GM19463 (cell line): ENCODE data around the gene LSM7.

Experiments
- ATAC-seq: cut with Tn5 transposase; IDR thresholded peaks from one replicate; pipeline ENCODE4 v1.9.1; 2021; ENCODE audit warnings: mild to moderate bottlenecking, moderate library complexity; ENCODE audit not compliant: unreplicated experiment

Gene LSM7

GRCh38 chr19:2338751-2339643 lies 10.6 kb upstream of the LSM7 start:
- ATAC-seq: no peak

GRCh38 chr19:2338055-2338615 lies 9.7 kb upstream of the LSM7 start:
- no peak for ATAC-seq

GRCh38 chr19:2337329-2337707 lies 8.9 kb upstream of the LSM7 start:
- no peak for ATAC-seq

DNA sequence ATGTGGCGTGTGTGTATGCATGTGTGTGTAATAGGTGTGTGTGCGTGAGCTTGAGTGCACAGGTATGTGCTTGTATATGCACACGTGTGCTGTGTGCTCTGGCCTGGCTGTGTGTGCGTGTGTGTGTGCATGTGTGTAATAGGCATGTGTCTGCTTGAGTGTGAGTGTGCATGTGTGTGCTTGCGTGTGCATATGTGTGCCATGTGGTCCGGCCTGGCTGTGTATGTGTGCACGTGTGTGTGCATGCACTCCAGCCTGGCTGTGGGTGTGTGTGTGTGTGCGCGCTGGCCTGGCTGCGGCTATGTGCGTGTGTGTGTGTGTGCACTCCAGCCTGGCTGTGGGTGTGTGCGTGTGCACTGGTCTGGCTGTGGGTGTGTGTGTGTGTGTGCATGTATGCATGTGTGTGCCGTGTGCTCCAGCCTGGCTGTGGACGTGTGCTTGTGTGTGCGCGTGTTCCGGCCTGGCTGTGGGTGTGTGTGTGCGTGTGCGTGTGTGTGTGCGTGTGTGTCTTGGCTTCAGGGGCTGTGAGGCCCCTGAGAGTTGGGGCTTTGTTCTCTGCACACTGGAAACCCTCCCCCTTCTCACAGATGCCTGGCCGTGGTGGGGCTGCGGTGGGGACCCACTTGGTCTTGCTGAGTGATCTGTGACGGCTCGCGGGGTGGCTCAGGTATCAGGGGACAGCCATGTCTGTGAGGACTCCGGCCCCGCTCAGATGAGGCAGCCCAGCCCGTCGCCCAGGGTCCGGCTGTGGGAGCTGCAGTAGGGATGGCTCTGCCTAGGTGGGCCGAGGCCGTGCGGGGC lies 8.3 kb upstream of the LSM7 start:
- ATAC-seq: no peak

DNA sequence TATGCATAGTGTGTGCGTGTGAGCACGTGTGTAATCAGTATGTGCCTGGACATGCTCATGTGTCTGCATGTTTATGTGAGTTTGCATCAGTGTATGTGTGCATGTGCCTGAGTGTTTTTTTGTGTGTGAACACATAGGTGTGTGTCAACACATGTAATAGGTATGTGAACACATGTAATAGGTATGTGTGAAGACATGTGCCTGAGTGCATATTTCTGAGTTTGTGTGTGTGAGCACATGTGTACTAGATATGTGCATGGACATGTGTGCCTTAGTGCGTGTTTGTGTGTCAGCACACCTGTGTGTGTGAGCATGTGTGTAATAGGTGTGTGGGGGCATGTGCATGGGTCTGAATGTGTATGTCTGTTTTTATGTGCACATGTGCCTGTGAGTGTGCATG lies 7.5 kb upstream of the LSM7 start:
- no peak for ATAC-seq

- ATAC-seq: no peak
These were observed 6.8 kb upstream of the LSM7 start for GRCh38 chr19:2334986-2335846.

DNA sequence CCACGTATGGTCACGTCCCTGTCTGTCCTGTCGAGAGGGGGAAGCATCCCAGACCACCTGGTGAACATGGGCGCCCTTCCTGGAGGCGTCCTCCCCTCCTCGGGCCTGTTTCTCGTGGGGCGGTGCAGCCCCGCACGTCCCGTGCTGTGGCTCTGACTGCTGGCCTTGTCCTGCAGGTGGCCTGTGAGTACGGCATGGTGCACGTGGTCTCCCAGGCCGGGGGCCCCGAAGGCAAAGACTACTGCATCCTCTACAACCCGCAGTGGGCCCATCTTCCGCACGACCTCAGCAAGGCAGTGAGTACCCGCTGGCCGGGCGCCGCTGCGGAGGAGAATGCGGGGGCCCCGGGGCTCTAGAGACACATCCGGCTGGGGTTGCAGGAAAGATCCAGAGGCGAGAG lies 6.0 kb upstream of the LSM7 start:
- ATAC-seq: no peak

- ATAC-seq: no peak
These were observed 5.4 kb upstream of the LSM7 start for GRCh38 chr19:2333807-2334211.

DNA sequence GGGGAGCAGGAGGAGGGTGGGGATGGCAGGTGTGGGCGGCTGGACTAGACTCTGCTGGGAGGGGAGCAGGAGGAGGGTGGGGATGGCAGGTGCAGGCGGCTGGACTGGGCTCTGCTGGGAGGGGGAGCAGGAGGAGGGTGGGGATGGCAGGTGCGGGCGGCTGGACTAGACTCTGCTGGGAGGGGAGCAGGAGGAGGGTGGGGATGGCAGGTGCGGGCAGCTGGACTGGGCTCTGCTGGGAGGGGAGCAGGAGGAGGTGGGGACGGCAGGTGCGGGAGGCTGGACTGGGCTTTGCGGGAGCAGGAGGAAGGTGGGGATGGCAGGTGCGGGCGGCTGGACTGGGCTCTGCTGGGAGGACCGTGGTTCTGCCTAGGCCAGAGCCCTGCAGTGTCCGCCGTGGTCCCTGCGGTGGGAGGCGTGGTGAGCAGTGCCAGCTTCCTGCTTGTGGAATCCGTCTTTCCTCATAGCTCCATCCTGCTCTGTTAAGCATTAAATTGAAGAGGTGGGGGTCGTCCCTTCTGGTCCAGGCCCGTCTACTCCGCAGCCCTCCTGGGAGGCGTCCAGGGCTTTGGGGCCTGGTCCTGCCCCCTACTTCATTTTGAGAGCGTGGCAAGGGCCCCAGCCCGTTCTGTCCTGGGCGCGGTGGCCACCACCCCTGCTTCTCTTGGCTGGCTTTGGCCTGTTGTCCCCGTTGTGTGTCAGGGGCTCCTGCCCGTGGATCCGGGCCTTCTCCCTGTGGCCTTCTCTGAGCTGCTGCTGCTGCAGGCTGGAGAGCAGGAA lies 4.8 kb upstream of the LSM7 start:
- ATAC-seq: no peak

- ATAC-seq: peak; percentile 53
These were observed 4.1 kb upstream of the LSM7 start for GRCh38 chr19:2332341-2333026.

DNA sequence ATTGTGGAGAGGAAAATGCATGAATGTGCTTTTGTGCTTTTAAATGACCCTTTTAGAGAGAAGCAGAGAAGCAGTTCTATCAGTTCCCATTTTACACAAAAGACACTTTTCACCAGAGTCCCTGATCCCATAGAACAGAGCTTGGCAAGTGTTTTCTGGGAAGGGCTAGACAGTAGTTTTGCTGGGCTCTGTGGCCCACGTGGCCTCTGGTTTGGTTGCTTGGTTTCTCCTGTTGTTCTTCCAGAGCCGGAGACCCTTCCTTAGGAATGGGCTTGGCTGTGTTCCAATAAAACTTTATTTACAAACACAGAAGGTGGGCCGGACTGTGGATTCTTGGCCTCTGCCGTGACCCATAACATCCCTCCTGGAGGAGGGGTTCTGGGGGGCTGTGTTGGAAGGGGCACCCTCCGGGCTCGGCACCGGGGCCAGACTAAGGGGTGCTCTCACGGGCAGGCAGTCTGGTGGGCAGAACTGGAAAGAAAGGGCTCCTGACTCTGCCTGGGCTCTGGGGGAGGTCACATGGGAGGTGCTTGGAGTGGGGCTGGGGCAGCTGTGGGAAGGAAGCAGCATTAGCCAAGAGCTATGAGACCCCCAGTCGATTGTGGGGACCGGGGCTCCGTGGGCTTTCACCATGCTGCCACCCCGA lies 3.3 kb upstream of the LSM7 start:
- ATAC-seq: no peak

- ATAC-seq: no peak
These were observed 2.4 kb upstream of the LSM7 start for GRCh38 chr19:2330632-2331284.

- ATAC-seq: no peak
These were observed 1.9 kb upstream of the LSM7 start for GRCh38 chr19:2330255-2330631.

GRCh38 chr19:2329501-2329916 lies 1.1 kb upstream of the LSM7 start:
- no peak for ATAC-seq

DNA sequence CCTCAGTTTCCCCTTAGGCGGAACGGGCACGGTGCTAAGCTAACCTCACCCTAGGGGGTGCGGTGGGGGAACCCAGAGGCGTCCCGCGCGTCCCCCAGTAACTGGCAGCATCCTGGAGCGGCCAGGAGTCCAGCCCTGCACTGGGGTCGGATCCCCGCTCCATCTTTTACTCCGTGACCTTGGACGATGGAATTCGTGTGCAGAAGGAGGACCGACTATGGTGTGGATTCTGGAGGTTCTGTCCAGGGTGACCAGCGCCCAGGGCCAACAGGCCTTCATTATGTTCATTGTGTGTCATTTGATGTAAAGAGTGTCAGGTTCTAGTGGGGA lies 728 bp upstream of the LSM7 start:
- ATAC-seq: no peak

DNA sequence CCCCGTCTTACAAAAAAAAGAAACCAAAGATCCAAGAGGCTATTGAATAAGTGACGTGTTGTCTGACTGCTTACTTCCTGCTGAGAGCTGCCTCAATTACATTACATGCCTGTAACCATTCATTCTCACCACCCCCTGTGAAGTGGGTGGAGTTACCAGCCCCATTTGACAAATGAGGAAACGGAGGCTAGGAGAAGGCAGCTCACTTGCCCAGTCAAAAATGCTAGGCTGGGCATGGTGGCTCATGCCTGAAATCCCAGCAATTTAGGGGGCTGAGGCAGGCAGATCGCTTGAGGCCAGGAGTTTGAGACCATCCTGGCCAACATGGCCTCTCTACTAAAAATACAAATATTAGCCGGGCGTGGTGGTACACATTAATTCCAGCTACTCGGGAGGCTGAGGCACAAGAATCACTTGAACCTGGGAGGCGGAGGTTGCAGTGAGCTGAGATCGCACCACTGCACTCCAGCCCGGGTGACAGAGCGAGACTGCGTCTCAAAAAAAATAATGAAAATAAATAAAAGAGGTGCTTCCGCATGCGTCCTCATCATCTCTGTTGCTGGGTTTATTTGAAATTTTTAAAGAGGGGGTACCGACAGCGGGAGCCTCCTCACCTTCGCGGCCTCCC lies 499 bp downstream of the LSM7 start:
- ATAC-seq: no peak

DNA sequence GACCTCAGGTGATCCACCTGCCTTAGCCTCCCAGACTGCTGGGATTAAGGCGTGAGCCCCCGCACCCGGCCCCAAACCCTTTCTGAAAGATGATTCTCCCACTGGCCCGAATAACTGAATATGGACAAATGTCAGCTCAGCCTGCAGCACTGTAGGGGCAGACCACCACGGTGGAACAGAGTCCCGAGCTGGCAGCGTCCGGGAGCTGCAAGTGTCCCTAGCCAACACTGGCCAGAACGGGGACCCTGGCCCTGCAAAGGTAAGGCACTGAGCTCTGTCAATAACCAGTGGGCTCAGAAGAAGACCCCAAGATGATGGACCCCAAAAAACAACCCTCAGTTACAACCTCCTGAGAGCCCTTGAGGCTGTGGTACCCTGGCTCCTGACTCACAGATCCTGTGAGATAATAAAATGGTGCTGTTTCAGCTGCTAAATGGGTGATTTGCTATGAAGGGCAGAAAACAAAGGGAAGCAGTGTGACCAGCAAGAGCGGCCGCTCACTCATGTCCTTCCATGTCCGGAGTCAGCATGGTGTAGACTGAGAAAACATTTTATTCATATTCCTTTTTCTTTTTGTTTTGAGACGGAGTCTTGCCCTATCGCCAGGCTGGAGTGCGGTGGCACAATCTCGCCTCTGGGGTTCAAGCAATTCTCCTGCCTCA lies 1.6 kb downstream of the LSM7 start:
- no peak for ATAC-seq
